Dendritic cell treated with granulocyte-macrophage colony-stimulating factor and Interleukin-4, amounts not matched to agents 40 ng/mL and 50 ng/mL, for 4 days (primary cell): ENCODE data around the gene SPATA3.
"Not testable (repeated sequence)": the region's sequence is repeated elsewhere in the genome, so short reads cannot be mapped to it uniquely, and the experiment has no call there.

Experiments
- H3K27ac Mint-ChIP-seq: one replicate; pipeline ENCODE4 v1.8.0; 2022; ENCODE audit warnings: mild to moderate bottlenecking, mixed read lengths
- H3K27me3 Mint-ChIP-seq: one replicate; pipeline ENCODE4 v1.8.0; 2022; ENCODE audit warnings: mild to moderate bottlenecking, mixed read lengths
- H3K36me3 Mint-ChIP-seq: one replicate; pipeline ENCODE4 v1.8.0; 2022; ENCODE audit warnings: low read depth, mixed read lengths
- H3K4me1 Mint-ChIP-seq: one replicate; pipeline ENCODE4 v1.8.0; 2022; ENCODE audit warnings: low read depth, mixed read lengths
- H3K4me3 Mint-ChIP-seq: one replicate; pipeline ENCODE4 v1.8.0; 2022; ENCODE audit warnings: mild to moderate bottlenecking, moderate library complexity, mixed read lengths
- H3K9me3 Mint-ChIP-seq: one replicate; pipeline ENCODE4 v1.8.0; 2022; ENCODE audit warnings: mixed read lengths
- intact Hi-C: fragments of 100-400 bp; cut with micrococcal nuclease; formaldehyde crosslinking; loops from one replicate; pipeline ENCODE4 v1.15.0; 2022

The SPATA3 gene

DNA sequence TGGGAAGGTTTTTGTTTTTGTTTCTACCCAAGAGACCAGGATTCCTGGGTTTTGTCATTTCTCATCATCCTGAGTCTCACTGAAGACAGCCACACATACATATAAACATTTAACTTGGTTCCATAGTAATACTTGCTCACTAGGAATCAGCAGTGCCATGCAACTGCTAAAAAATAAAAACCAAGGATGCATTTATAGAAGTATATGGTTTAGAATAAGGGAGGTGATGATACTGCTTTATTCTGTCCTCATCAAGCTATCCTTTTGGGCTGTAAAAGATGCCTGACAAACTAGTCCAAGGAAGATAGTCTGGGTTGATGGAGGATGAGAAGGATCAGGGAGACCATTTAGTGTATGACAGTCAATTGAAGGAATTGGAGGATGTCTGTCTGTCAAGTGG is 740 bp downstream of the SPATA3 start:
- H3K4me3 Mint-ChIP-seq, result no peak overlapping the region
- H3K27ac Mint-ChIP-seq, result no peak overlapping the region
- intact Hi-C loops, result no loop called here
- H3K9me3 Mint-ChIP-seq, result no peaks in the 10 kb centered on the region
- no peaks in the 10 kb centered on the region for H3K4me1 Mint-ChIP-seq
- H3K27me3 Mint-ChIP-seq, result peaks cover 44% of the 10 kb centered on the region
- no peaks in the 10 kb centered on the region for H3K36me3 Mint-ChIP-seq

DNA sequence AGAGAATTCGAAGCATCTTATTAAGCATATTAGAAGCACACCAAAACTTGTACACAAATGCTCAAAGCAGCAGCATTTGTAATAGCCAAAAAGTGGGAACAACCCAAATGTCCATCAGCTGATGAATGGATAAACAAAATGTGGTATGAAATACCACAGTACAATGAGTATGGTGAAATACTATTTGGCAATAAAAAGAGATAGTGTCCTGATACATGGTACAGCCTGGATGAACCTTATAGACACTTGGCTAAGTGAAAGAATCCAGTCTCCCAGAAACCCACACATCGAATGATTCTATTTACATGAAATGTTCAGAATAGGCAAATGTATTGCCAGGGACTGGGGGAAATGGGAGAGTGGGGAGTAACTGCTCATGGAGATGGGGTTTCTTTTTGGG is 3.0 kb downstream of the SPATA3 start:
- Mint-ChIP-seq H3K4me3 (no peak overlapping the region), H3K9me3 (no peaks in the 10 kb centered on the region), H3K36me3 (no peaks in the 10 kb centered on the region), H3K4me1 (no peaks in the 10 kb centered on the region), H3K27me3 (peaks cover 44% of the 10 kb centered on the region), H3K27ac (no peak overlapping the region)
- intact Hi-C loops, result no loop called here

DNA sequence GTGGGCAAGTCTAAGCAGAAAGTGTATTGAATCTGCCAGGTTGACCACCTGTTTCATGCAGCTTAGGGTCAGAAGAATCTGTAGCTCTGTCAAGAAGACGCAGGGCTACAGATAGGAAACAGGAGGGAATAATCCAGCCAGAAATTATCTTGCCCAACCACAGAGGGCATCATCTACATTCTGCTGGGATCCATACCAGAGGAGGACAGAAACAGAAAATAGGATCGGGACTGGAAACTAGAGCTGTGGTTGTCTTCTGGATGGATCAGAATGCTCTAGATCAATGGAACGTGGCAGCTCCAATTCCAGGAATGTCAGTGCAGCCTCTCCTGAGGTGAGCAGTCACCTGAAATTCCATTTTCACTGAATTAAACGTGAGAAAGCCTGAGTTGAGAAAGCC is 3.6 kb downstream of the SPATA3 start:
- peaks cover under 1% of the 10 kb centered on the region for H3K9me3 Mint-ChIP-seq
- intact Hi-C loops, result no loop called here

DNA sequence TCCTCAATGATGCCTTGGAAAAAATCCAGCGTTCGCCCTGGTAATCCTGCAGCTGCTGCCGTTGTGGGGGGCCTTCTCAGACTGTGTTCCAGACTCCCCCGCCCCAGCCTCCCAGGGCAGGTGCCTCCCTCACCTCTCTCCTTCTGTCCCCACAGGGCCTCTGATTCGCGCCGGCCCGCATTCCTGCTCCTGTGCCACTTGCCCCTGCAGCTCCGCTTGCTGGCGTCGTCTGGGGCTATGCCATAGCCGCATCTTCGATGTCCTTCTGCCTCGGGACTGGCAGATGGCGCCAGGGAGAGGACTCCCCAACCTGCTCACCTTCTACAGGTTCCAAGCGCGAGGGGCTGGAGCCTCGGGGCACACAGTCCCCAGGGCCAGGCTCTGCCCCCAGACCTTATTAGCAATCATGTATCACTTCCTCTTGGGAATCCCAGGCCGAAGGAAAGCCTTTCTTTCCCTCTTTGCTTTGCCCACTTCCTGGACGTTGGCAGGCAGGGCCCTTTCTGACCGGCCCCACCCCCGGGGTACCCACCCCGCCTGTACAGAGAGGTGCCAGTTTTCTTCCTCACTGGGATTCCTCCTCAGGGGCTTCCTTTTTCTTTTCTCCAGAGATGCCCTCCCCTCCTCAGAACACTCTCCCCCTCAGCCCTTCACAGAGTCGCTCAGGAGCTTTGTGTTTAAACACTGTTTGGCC is 4.4 kb downstream of the SPATA3 start:
- Mint-ChIP-seq H3K27ac (no peak overlapping the region), H3K4me1 (no peaks in the 10 kb centered on the region), H3K4me3 (no peak overlapping the region), H3K36me3 (peaks cover 3% of the 10 kb centered on the region), H3K9me3 (peaks cover 9% of the 10 kb centered on the region), H3K27me3 (peaks cover 39% of the 10 kb centered on the region)
- intact Hi-C loops, result no loop called here

More for the DNA sequence above, 3.6 kb downstream of the SPATA3 start:
- no peak overlapping the region for H3K4me3 Mint-ChIP-seq
- no peaks in the 10 kb centered on the region for H3K4me1 Mint-ChIP-seq
- peaks cover 44% of the 10 kb centered on the region for H3K27me3 Mint-ChIP-seq
- no peaks in the 10 kb centered on the region for H3K36me3 Mint-ChIP-seq
- no peak overlapping the region for H3K27ac Mint-ChIP-seq

DNA sequence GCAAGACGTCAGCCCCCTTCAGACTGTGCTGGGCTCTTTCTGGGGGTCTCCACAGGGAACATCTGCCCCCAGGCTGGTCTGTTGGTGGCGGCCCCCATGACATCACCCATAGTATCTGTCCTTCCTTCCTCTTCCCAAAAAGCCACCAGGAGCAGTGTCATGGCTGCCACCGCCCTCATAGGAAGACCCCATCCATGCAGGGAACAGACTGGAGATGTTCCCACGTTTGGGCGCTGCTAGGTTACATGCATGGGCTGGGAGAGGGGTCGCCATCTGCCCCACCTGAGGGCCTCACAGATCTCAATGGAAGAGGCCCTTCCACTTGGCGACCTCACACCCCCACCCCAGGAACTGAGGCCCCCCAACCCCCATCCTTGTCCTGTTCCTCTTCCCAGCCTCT is 5.1 kb downstream of the SPATA3 start:
- intact Hi-C loops, result no loop called here
- peaks cover 4% of the 10 kb centered on the region for H3K36me3 Mint-ChIP-seq
- no peaks in the 10 kb centered on the region for H3K4me1 Mint-ChIP-seq
- peaks cover 15% of the 10 kb centered on the region for H3K9me3 Mint-ChIP-seq
- no peak overlapping the region for H3K4me3 Mint-ChIP-seq
- peaks cover 37% of the 10 kb centered on the region for H3K27me3 Mint-ChIP-seq
- no peak overlapping the region for H3K27ac Mint-ChIP-seq

DNA sequence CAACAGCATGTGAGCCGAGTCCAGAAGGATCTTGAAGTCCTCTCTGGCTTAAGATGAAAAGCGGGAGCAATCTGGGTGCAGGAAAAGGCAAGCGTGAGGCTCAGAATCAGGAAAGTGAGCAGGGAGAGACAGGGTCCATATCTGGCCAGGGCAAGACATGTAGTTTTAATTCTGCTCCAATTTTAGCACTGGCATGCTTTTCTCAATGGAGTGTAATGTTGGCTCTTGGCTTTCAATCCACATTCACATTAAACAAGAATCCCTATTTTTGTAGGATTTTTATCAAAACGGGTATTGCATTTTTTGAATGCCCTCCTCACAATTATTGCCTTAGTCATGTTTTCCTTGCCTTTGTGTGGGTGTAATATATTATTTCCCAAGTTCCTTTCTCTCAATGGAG is 6.0 kb downstream of the SPATA3 start:
- Mint-ChIP-seq H3K27me3 (peaks cover 32% of the 10 kb centered on the region), H3K27ac (no peak overlapping the region)

DNA sequence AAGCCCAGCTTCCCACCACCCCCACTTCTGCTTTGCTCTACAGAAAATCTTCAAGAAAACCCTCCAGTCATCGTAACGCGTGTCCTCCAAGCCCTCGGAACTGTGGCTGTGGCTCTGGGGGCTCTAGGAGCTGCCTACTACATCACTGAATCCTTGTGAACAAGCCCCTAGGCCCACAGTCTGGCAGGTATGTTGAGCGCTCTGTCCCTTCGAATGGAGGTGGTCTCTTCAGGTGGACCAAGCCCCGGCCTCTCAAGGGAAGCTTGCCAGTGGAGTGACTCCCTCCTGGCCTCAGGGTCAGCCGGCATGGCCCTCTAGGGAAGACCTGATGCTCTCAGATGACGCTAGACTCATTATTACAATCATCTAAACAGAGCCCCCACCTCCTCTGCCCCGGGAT is 6.7 kb downstream of the SPATA3 start:
- Mint-ChIP-seq H3K4me1 (no peaks in the 10 kb centered on the region), H3K36me3 (peaks cover 4% of the 10 kb centered on the region)

More for the DNA sequence above, 6.0 kb downstream of the SPATA3 start:
- Mint-ChIP-seq H3K4me1 (no peaks in the 10 kb centered on the region), H3K9me3 (peaks cover 15% of the 10 kb centered on the region), H3K36me3 (peaks cover 4% of the 10 kb centered on the region), H3K4me3 (no peak overlapping the region)
- intact Hi-C loops, result no loop called here

DNA sequence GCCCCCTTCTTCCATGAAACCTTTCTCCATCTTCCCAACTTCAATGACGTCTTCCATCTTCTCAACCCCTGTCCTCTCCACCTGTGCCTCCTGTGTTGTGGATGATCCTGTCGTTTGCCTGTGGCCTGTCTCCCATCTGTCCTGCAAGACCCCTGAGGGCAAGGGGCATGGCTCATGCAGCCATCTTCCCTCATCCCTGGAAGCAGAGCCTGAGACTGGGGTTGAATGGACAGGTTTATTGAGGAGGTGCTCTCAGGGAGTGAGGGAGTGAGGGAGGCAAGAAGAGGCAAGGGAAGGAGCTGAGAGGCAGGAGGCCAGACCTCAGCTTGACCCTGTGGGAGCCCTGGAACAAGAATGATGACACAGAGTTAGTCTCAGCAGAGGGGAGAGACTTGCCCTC is 7.3 kb downstream of the SPATA3 start:
- intact Hi-C loops, result no loop called here
- Mint-ChIP-seq H3K4me1 (no peaks in the 10 kb centered on the region), H3K9me3 (peaks cover 15% of the 10 kb centered on the region), H3K4me3 (no peak overlapping the region), H3K36me3 (peaks cover 4% of the 10 kb centered on the region), H3K27ac (no peak overlapping the region), H3K27me3 (peaks cover 34% of the 10 kb centered on the region)

More for the DNA sequence above, 6.7 kb downstream of the SPATA3 start:
- intact Hi-C loops, result no loop called here
- no peak overlapping the region for H3K4me3 Mint-ChIP-seq
- H3K9me3 Mint-ChIP-seq, result peaks cover 15% of the 10 kb centered on the region
- no peak overlapping the region for H3K27ac Mint-ChIP-seq
- peaks cover 31% of the 10 kb centered on the region for H3K27me3 Mint-ChIP-seq

DNA sequence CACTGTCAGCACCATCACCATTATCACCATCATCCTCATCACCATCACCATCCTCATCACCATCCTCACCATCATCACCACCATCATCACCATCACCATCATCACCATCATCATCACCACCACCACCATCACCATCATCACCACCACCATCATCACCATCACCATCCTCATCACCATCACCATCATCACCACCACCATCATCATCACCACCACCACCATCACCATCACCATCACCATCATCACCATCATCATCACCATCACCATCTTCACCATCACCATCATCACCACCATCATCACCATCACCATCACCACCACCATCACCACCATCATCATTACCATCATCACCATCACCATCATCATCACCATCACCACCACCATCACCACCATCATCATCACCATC is 9.0 kb downstream of the SPATA3 start:
- H3K4me1 Mint-ChIP-seq, H3K4me3 Mint-ChIP-seq, H3K36me3 Mint-ChIP-seq, intact Hi-C loops, H3K27ac Mint-ChIP-seq: not testable (repeated sequence)
- H3K9me3 Mint-ChIP-seq, result peaks cover 15% of the 10 kb centered on the region
- peaks cover 34% of the 10 kb centered on the region for H3K27me3 Mint-ChIP-seq

DNA sequence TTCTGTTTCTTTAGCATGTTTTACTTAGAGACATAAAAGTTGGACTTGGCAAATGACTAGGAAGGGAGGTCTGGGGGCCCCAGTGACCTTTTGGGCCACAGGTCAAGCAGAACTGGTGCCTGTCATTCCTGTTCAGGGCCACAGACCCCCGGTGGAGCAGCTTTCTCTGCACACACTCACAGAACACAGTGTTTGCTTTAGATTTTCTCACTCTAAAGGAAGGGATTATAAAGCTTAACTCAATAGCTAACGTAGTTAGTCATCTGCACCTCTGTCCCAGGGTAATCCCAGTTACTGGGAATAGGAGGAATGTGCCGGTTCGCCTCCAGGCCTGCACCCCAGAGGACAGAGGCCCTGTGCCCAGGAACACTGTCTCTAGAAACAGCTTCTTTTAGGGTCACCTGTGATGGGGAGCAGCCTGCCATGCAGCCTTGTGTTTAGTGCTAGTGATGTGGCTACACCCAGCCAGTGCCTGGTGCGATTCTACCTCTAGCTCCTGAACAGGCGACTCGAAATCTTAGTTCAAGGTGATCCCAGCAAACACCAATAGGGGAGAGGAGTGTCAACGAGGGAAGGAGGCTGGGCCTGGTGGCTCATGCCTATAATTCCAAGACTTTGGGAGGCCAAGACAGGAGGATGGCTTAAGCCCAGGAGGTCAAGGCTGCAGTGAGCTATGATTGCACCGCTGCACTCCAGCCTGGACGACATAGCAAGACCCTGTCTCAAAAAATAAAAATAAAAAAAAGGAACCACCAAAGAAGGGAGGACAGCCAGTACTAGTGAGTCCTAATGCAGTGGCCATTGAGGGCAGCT is 11.6 kb downstream of the SPATA3 start:
- Mint-ChIP-seq H3K27me3 (peaks cover 15% of the 10 kb centered on the region), H3K4me3 (no peak overlapping the region), H3K27ac (no peak overlapping the region), H3K9me3 (peaks cover 15% of the 10 kb centered on the region), H3K4me1 (no peaks in the 10 kb centered on the region), H3K36me3 (peaks cover 4% of the 10 kb centered on the region)
- intact Hi-C loops, result no loop called here

DNA sequence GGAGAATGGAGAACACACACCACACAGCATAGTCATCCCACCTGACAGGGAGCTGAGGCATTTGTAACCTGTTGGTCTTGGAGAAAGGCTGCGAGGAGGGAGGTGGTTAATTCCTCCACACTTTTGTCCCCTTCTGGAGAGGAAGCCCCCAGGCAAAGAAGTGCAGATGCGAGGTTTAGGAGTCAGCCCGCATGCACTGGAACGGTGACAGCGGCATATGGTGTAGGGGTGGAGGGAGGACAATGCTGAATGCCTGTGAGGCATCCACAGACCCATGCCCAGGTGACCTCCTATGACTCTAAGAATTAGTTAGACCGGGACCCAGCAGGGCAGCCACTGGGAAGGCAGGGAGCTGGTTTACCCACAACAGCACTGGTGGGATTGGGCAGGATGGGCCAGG is 12.2 kb downstream of the SPATA3 start:
- H3K27ac Mint-ChIP-seq, result no peak overlapping the region
- peaks cover 15% of the 10 kb centered on the region for H3K9me3 Mint-ChIP-seq
- no peaks in the 10 kb centered on the region for H3K4me1 Mint-ChIP-seq

DNA sequence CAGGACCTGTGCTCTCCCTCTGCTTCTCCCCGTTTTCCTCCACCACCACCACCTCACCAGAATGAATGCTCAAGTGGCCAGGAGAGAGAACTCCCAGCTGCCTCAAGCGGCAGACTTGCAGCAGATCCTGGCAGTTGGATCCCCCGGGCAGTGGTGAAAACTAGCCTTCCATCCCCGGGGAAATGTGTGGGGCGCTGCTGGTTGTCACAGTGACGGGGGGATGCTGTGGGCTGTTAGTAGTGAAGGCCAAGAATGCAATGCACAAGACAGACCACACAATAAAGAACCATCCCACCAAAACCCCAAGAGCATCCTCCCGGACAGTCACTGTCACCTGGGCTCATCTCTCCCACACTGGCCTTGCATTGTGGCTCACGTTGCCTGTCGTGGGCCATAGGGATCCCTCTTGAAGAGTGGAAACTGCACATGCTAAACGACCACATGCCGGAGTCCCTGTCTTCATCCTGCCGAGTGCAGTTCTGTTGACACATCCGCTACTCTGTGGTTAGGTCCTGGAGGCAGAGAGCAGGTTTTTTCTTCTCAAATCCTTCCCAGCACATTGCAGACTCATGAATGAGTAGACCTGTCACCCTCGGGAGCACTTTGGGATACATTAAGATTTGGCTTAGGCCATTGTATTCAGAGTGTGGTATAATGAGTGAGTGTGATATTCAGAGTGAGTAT is 13.5 kb downstream of the SPATA3 start:
- peaks cover 15% of the 10 kb centered on the region for H3K9me3 Mint-ChIP-seq
- H3K4me3 Mint-ChIP-seq, result no peak overlapping the region
- peaks cover 4% of the 10 kb centered on the region for H3K36me3 Mint-ChIP-seq
- intact Hi-C loops, result no loop called here
- no peak overlapping the region for H3K27ac Mint-ChIP-seq
- peaks cover 10% of the 10 kb centered on the region for H3K27me3 Mint-ChIP-seq
- no peaks in the 10 kb centered on the region for H3K4me1 Mint-ChIP-seq

More for the DNA sequence above, 12.2 kb downstream of the SPATA3 start:
- Mint-ChIP-seq H3K36me3 (peaks cover 4% of the 10 kb centered on the region), H3K4me3 (no peak overlapping the region), H3K27me3 (peaks cover 13% of the 10 kb centered on the region)
- intact Hi-C loops, result no loop called here

DNA sequence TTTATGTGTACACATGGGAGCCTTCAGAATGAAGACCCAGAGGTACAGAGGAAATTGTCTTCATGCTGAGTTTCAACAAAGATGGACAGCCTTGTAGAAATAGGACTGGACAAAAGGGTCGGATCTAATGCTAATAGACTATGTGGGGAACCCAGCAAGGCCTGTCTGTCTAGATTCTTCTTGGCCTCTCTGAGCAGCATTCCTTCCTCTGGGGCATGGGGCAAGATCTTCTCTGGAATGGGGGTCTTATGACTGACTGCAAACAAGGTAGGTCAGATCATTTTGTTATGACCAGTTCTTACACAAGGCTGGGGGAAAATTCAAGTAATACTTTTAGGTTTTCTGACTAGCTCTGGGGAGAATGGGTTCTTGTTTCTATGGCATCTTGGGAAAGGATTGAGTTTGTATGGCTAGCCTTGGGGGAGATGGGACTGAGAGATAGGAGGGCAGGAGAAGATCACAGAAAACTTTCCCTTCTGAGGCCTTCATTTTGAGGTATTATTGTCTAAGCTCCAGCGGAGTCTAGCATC is 14.3 kb downstream of the SPATA3 start:
- peaks cover 6% of the 10 kb centered on the region for H3K9me3 Mint-ChIP-seq
- H3K4me1 Mint-ChIP-seq, result no peaks in the 10 kb centered on the region
- peaks cover 10% of the 10 kb centered on the region for H3K27me3 Mint-ChIP-seq
- no peak overlapping the region for H3K4me3 Mint-ChIP-seq
- intact Hi-C loops, result no loop called here
- no peak overlapping the region for H3K27ac Mint-ChIP-seq
- H3K36me3 Mint-ChIP-seq, result peaks cover 2% of the 10 kb centered on the region

DNA sequence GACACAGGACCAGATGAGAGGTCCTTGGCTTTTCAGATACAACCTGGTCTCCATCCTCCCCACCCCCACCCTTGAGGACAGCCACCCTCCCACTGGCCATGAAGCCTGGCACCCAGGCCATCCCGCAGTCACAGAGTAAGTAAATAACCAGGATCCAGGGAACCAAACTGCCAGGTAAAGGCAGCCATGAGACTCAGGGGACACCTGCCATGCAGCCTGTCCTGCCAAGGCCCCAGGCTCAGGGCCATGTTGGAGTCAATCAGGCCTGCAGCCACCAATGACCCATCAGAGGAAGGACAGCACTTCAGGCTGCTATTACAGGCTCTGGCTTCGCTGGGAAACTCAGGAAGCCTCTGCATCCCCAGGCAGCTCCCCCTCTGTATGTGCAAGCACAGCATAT is 15.6 kb downstream of the SPATA3 start:
- Mint-ChIP-seq H3K36me3 (no peaks in the 10 kb centered on the region), H3K27me3 (peaks cover 10% of the 10 kb centered on the region), H3K4me3 (no peak overlapping the region), H3K9me3 (no peaks in the 10 kb centered on the region), H3K27ac (no peak overlapping the region), H3K4me1 (no peaks in the 10 kb centered on the region)
- intact Hi-C loops, result no loop called here
